ENCODE measurements around the gene FBXW12. TPM values are rescaled to one million over a fixed set of nuclear protein-coding genes. Genes with fewer than 3 reads are reported as not detected.

FBXW12 gene
- total and polyA plus RNA-seq, 10 donors, result 0.33 to 0.42 TPM; not detected in 8

GRCh38 chr3:48410205-48411040, 38.4 kb downstream of the FBXW12 start:
- Histone ChIP-seq H3K36me3 (peaks cover 0 to 86% (median 23%) of the 10 kb centered on the region in 6 donors), H3K9me3 (no peaks in the 10 kb centered on the region), H3K4me1 (peaks cover 0 to 14% (median 0%) of the 10 kb centered on the region in 6 donors), H3K27ac (no peak overlapping the region), H3K4me3 (no peak overlapping the region), H3K27me3 (replicated peaks in 1 of 7) (no peaks in the 10 kb centered on the region)
- intact Hi-C loops (cut with DNase I; ENCODE audit: low total_unique reads), result no loop called here
- no peak for TF ChIP-seq POLR2AphosphoS5 (IDR thresholded peaks at IDR 0.05)
- no peak for TF ChIP-seq POLR2A (IDR thresholded peaks at IDR 0.05)
- WGBS, 5 donors, result 85 to 95% (median 91%) methylated on average over 7 to 16 of the region's 16 CpGs
- DNase-seq, result peak; percentile 40

- intact Hi-C loops (cut with DNase I; ENCODE audit: low total_unique reads), result no loop called here
- Histone ChIP-seq H3K27ac (no peak overlapping the region), H3K27me3 (replicated peaks in 1 of 7) (no peaks in the 10 kb centered on the region), H3K4me1 (peaks cover 0 to 14% (median 0%) of the 10 kb centered on the region in 6 donors), H3K36me3 (peaks cover 0 to 86% (median 25%) of the 10 kb centered on the region in 6 donors), H3K9me3 (no peaks in the 10 kb centered on the region), H3K4me3 (no peak overlapping the region)
- TF ChIP-seq POLR2A (IDR thresholded peaks at IDR 0.05) (no peak), CTCF (IDR thresholded peaks at IDR 0.05 in 8 of 11, conservative IDR thresholded peaks at IDR 0.05 in 3 of 11) (no peak), POLR2AphosphoS5 (IDR thresholded peaks at IDR 0.05) (no peak)
- DNase-seq, result peak; percentile 27
- whole genome bisulfite sequencing, 5 donors, result 88 to 95% (median 93%) methylated on average over 7 to 9 of the region's 9 CpGs
These were observed 39.1 kb downstream of the FBXW12 start for GRCh38 chr3:48411041-48411588.

GRCh38 chr3:48411606-48412374, 39.8 kb downstream of the FBXW12 start:
- intact Hi-C loops (cut with DNase I; ENCODE audit: low total_unique reads), result no loop called here
- WGBS, 5 donors, result 78 to 91% (median 89%) methylated on average over 11 of the region's 11 CpGs
- Histone ChIP-seq H3K27me3 (replicated peaks in 1 of 7) (no peaks in the 10 kb centered on the region), H3K4me1 (peaks cover 0 to 9% (median 0%) of the 10 kb centered on the region in 6 donors), H3K9me3 (no peaks in the 10 kb centered on the region), H3K27ac (no peak overlapping the region), H3K4me3 (no peak overlapping the region), H3K36me3 (peaks cover 0 to 83% (median 25%) of the 10 kb centered on the region in 6 donors)
- DNase-seq, result peak; percentile 54
- TF ChIP-seq CTCF (IDR thresholded peaks at IDR 0.05 in 8 of 11, conservative IDR thresholded peaks at IDR 0.05 in 3 of 11) (no peak), POLR2AphosphoS5 (IDR thresholded peaks at IDR 0.05) (no peak), POLR2A (IDR thresholded peaks at IDR 0.05) (no peak)

GRCh38 chr3:48412375-48413001, 40.5 kb downstream of the FBXW12 start:
- DNase-seq, result peak; percentile 58
- Histone ChIP-seq H3K4me1 (peaks cover 0 to 4% (median 0%) of the 10 kb centered on the region in 6 donors), H3K27ac (no peak overlapping the region), H3K36me3 (peaks cover 0 to 87% (median 25%) of the 10 kb centered on the region in 6 donors), H3K4me3 (no peak overlapping the region), H3K9me3 (no peaks in the 10 kb centered on the region), H3K27me3 (replicated peaks in 1 of 7) (no peaks in the 10 kb centered on the region)
- intact Hi-C loops (cut with DNase I; ENCODE audit: low total_unique reads), result no loop called here
- TF ChIP-seq POLR2AphosphoS5 (IDR thresholded peaks at IDR 0.05), result no peak
- no peak for TF ChIP-seq POLR2A (IDR thresholded peaks at IDR 0.05)
- no peak for TF ChIP-seq CTCF (IDR thresholded peaks at IDR 0.05 in 8 of 11, conservative IDR thresholded peaks at IDR 0.05 in 3 of 11)
- 87 to 97% (median 94%) methylated on average over 10 to 19 of the region's 19 CpGs for WGBS, 5 donors
